Lower lobe of right lung (tissue), 2 donors: ENCODE results near the gene GNAT3. TPM values are rescaled to one million over a fixed set of nuclear protein-coding genes. Genes with fewer than 3 reads are reported as not detected.
A peak's percentile ranks its signal among the peaks of the same experiment; 100 is the strongest.

Experiments used
- ATAC-seq, 2 donors: fragments of 200-7000 bp; cut with Tn5 transposase; one replicate each; pipeline ENCODE4 v1.9.1; 2020 to 2022; ENCODE audit warnings: mild to moderate bottlenecking in 2 of 2, moderate library complexity in 2 of 2
- DNase-seq: peaks from one replicate; pipeline ENCODE4 v3.0.0-alpha.2; 2020
- H3K27ac ChIP-seq: fragments of 200-600 bp; one replicate; pipeline ENCODE4 v1.8.0; 2022
- H3K27me3 ChIP-seq: fragments of 200-600 bp; one replicate; pipeline ENCODE4 v1.8.0; 2022; ENCODE audit warnings: low read depth
- H3K36me3 ChIP-seq: fragments of 200-600 bp; one replicate; pipeline ENCODE4 v1.8.0; 2022; ENCODE audit warnings: mild to moderate bottlenecking
- H3K4me1 ChIP-seq: fragments of 200-600 bp; one replicate; pipeline ENCODE4 v1.8.0; 2022
- H3K4me3 ChIP-seq: fragments of 200-600 bp; one replicate; pipeline ENCODE4 v1.8.0; 2022; ENCODE audit warnings: mild to moderate bottlenecking
- H3K9me3 ChIP-seq: fragments of 200-600 bp; one replicate; pipeline ENCODE4 v1.8.0; 2022
- CTCF ChIP-seq: fragments of 200-600 bp; IDR thresholded peaks from one replicate; pipeline ENCODE4 v1.8.0; 2022; ENCODE audit warnings: antibody characterized with exemption, mild to moderate bottlenecking
- intact Hi-C: fragments of 100-400 bp; cut with DNase I; formaldehyde crosslinking; loops from one replicate; pipeline ENCODE4 v1.11.0; 2022
- total RNA-seq: library from RNA; stranded (reverse); fragmentation: NEBNext Ultra II Directional; extraction: Animal tissue kit (Norgen Biotek cat#: 25700); gene quantifications from one replicate; pipeline ENCODE4 v1.2.1, GENCODE V29; 2021
- donor health status: DM: no; HTN: yes; CAD: no; lungs with severe emphysema.

Gene GNAT3
- total RNA-seq, 1 donor from 2014 or later = not detected

DNA sequence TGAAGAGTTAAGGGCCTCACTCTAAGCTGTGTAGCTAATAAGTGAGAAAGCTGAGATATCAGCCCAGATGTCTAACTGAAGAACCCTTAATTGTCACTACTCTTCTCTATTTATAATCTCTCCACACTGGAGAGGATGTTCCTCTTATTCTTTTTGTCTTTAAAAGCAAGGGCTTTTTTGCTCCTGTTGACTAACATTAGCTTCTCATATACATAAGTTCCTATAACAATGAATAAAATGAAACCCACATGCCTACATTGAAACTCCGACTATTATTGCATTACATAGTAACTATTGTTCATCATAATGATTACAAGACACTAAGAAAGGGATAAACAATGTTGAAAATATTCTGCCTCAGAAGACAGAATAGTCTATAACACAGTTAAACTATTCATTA, 67.1 kb downstream of the GNAT3 start:
- Histone ChIP-seq H3K36me3 (no peaks in the 10 kb centered on the region), H3K4me1 (no peaks in the 10 kb centered on the region), H3K27ac (no peak overlapping the region), H3K9me3 (no peaks in the 10 kb centered on the region), H3K27me3 (no peaks in the 10 kb centered on the region), H3K4me3 (no peak overlapping the region)
- TF ChIP-seq CTCF = no peak
- no peak for ATAC-seq
- intact Hi-C loops = no loop called here
- DNase-seq = no peak

DNA sequence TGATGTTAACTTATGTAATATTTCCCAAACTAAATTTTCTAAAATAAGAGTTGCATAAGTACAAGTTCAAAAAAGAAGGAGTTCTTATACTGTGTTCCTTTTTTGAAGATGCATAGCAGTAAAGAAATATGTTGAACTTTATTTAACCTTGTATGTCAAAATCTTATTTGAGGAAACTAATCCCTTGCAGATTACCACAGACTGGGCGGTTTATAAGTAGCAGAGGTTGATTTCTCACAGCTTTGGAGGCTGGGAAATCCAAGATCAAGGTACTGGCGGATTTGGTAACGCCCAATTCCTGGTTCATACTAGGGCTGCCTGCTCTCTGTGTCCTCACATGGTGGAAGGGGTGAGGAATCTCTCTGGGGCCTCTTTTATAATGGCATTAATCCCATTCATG, 68.5 kb downstream of the GNAT3 start:
- TF ChIP-seq CTCF = no peak
- Histone ChIP-seq H3K9me3 (no peaks in the 10 kb centered on the region), H3K36me3 (no peaks in the 10 kb centered on the region), H3K4me1 (no peaks in the 10 kb centered on the region), H3K27ac (no peak overlapping the region), H3K27me3 (no peaks in the 10 kb centered on the region), H3K4me3 (no peak overlapping the region)
- intact Hi-C loops = no loop called here
- peak; percentile 67 to 72 for ATAC-seq
- no peak for DNase-seq

GRCh38 chr7:80440883-80441282, 71.0 kb downstream of the GNAT3 start:
- DNase-seq = no peak
- ATAC-seq = no peak
- TF ChIP-seq CTCF = no peak
- no peak overlapping the region for H3K27ac ChIP-seq
- no peaks in the 10 kb centered on the region for H3K27me3 ChIP-seq
- H3K9me3 ChIP-seq = no peaks in the 10 kb centered on the region
- no peaks in the 10 kb centered on the region for H3K4me1 ChIP-seq
- intact Hi-C loops = no loop called here
- no peak overlapping the region for H3K4me3 ChIP-seq
- H3K36me3 ChIP-seq = no peaks in the 10 kb centered on the region

- intact Hi-C loops = no loop called here
- Histone ChIP-seq H3K36me3 (no peaks in the 10 kb centered on the region), H3K27ac (no peak overlapping the region), H3K9me3 (no peaks in the 10 kb centered on the region), H3K27me3 (no peaks in the 10 kb centered on the region), H3K4me3 (no peak overlapping the region), H3K4me1 (no peaks in the 10 kb centered on the region)
- no peak for TF ChIP-seq CTCF
- ATAC-seq = peak; percentile 50 to 58
- no peak for DNase-seq
Observed at GRCh38 chr7:80439894-80440821, 71.7 kb downstream of the GNAT3 start.

DNA sequence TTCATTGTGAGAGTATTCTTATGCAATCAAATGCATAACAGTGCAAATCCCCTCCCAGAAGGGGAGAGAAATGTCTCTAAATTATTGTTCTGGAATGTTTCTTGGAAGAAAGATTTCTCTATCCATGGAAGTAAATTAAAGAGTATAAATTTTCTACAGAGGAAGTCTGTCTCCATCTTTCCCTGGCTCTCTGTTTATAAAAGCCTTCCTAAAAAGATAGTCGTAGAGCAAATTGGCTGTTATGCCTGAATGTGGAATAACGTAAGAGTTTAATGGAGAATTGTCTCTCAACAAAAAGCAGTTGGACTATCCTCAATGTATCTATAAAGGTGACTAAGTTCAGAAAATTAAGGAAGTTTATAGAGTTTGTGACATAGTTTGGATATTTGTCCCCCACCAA, 76.3 kb downstream of the GNAT3 start:
- TF ChIP-seq CTCF = no peak
- Histone ChIP-seq H3K4me3 (no peak overlapping the region), H3K27me3 (no peaks in the 10 kb centered on the region), H3K27ac (no peak overlapping the region), H3K4me1 (no peaks in the 10 kb centered on the region), H3K9me3 (no peaks in the 10 kb centered on the region), H3K36me3 (no peaks in the 10 kb centered on the region)
- DNase-seq (no peak), ATAC-seq (no peak)
- intact Hi-C loops = no loop called here
